Measurements from ENCODE around the gene TMEM37. TPM values are rescaled to one million over a fixed set of nuclear protein-coding genes. Genes with fewer than 3 reads are reported as not detected.

TMEM37 gene
- total and polyA plus RNA-seq, 2 of the 13 experiments (the other 11 are each of a cell fraction or from before 2014, with no cell fraction given) = 37.7 to 115 TPM

GRCh38 chr2:119431155-119431975, at the start of gene TMEM37 (continued):
- TF ChIP-seq ZNF318 (CRISPR knock-in tag; IDR thresholded peaks at IDR 0.05) = peak; percentile 78; the same call in 1 of the 2 replicates
- 0 out of 2 replicates have a peak, but pooled peaks have one; percentile 13 for TF ChIP-seq YEATS2 (CRISPR knock-in tag; IDR thresholded peaks at IDR 0.05; ENCODE audit: borderline replicate concordance)
- no peak for TF ChIP-seq PTBP1 (IDR thresholded peaks at IDR 0.05; ENCODE audit: low read depth, low read length, poor library complexity, severe bottlenecking)
- TF ChIP-seq FOSL1 (CRISPR knock-in tag; IDR thresholded peaks at IDR 0.05; ENCODE audit: borderline replicate concordance) = peak; percentile 50; the same call in 1 of the 2 replicates
- no peak for TF ChIP-seq POLR2AphosphoS2 (IDR thresholded peaks at IDR 0.05; ENCODE audit: low read depth, low read length)
- no peak for TF ChIP-seq ZBTB21 (CRISPR knock-in tag; IDR thresholded peaks at IDR 0.05)
- peak; percentile 73 for TF ChIP-seq RFX5 (IDR thresholded peaks at IDR 0.05; ENCODE audit: low read depth, low read length)
- peak; percentile 48 for TF ChIP-seq ZFX (CRISPR knock-in tag; IDR thresholded peaks at IDR 0.05; ENCODE audit: low read depth)
- TF ChIP-seq ZNF513 (CRISPR knock-in tag; conservative IDR thresholded peaks at IDR 0.05) = no peak
- TF ChIP-seq GATAD2A (CRISPR knock-in tag; IDR thresholded peaks at IDR 0.05) = peak; percentile 74
- TF ChIP-seq ZNF138 (CRISPR knock-in tag; IDR thresholded peaks at IDR 0.05; ENCODE audit: low read depth) = 0 out of 2 replicates have a peak, but pooled peaks have one; percentile 55
- TF ChIP-seq ZNF550 (CRISPR knock-in tag; IDR thresholded peaks at IDR 0.05; ENCODE audit: borderline replicate concordance) = no peak
- TF ChIP-seq ZNF724P (CRISPR knock-in tag; IDR thresholded peaks at IDR 0.05; ENCODE audit: borderline replicate concordance) = no peak
- peak; percentile 90 for TF ChIP-seq CBX1 (IDR thresholded peaks at IDR 0.05; ENCODE audit: low read depth)
- TF ChIP-seq ZFY (CRISPR knock-in tag; IDR thresholded peaks at IDR 0.05) = peak; percentile 71
- no peak for TF ChIP-seq PCBP2 (optimal IDR thresholded peaks at IDR 0.05; ENCODE audit: low read depth, low read length, poor library complexity, severe bottlenecking)
- 0 out of 2 replicates have a peak, but pooled peaks have one; percentile 66 for TF ChIP-seq ZNF577 (CRISPR knock-in tag; IDR thresholded peaks at IDR 0.05; ENCODE audit: borderline replicate concordance, low read depth)
- TF ChIP-seq TGIF2 (CRISPR knock-in tag; IDR thresholded peaks at IDR 0.05) = peak; percentile 31; the same call in 1 of the 2 replicates

Data from HepG2 (cell line).